GM21737 (cell line): ENCODE measurements around the gene NAV2.

Experiments used
- ATAC-seq: cut with Tn5 transposase; IDR thresholded peaks from one replicate; pipeline ENCODE4 v1.9.1; 2021; ENCODE audit warnings: mild to moderate bottlenecking, moderate library complexity; ENCODE audit not compliant: unreplicated experiment

NAV2 gene

GRCh38 chr11:19739872-19740271 lies 27.2 kb downstream of the NAV2 start:
- ATAC-seq, result no peak

GRCh38 chr11:19740586-19740985 lies 27.9 kb downstream of the NAV2 start:
- ATAC-seq, result no peak

GRCh38 chr11:19742588-19743292 lies 30.1 kb downstream of the NAV2 start:
- ATAC-seq, result no peak

GRCh38 chr11:19743622-19744021 lies 31.0 kb downstream of the NAV2 start:
- ATAC-seq, result no peak

GRCh38 chr11:19744130-19744529 lies 31.5 kb downstream of the NAV2 start:
- ATAC-seq, result no peak

- ATAC-seq, result no peak
Observed at GRCh38 chr11:19746086-19746485, 33.4 kb downstream of the NAV2 start.

GRCh38 chr11:19747634-19748033 lies 35.0 kb downstream of the NAV2 start:
- ATAC-seq, result no peak

- ATAC-seq, result no peak
Observed at GRCh38 chr11:19751055-19751454, 38.4 kb downstream of the NAV2 start.

GRCh38 chr11:19753451-19754106 lies 40.9 kb downstream of the NAV2 start:
- ATAC-seq, result no peak

GRCh38 chr11:19756675-19757475 lies 44.2 kb downstream of the NAV2 start:
- ATAC-seq, result no peak

- ATAC-seq, result no peak
Observed at GRCh38 chr11:19759389-19759788, 46.8 kb downstream of the NAV2 start.

GRCh38 chr11:19762266-19762665 lies 49.6 kb downstream of the NAV2 start:
- ATAC-seq, result no peak

- no peak for ATAC-seq
Observed at GRCh38 chr11:19763330-19763729, 50.7 kb downstream of the NAV2 start.

GRCh38 chr11:19766206-19766605 lies 53.6 kb downstream of the NAV2 start:
- no peak for ATAC-seq

GRCh38 chr11:19766810-19767209 lies 54.2 kb downstream of the NAV2 start:
- no peak for ATAC-seq

- no peak for ATAC-seq
Observed at GRCh38 chr11:19767627-19768151, 55.1 kb downstream of the NAV2 start.

- no peak for ATAC-seq
Observed at GRCh38 chr11:19768197-19768596, 55.6 kb downstream of the NAV2 start.

- ATAC-seq, result no peak
Observed at GRCh38 chr11:19768815-19769214, 56.2 kb downstream of the NAV2 start.

- no peak for ATAC-seq
Observed at GRCh38 chr11:19769820-19770219, 57.2 kb downstream of the NAV2 start.

- no peak for ATAC-seq
Observed at GRCh38 chr11:19770277-19770676, 57.6 kb downstream of the NAV2 start.

- ATAC-seq, result no peak
Observed at GRCh38 chr11:19771463-19771862, 58.8 kb downstream of the NAV2 start.

GRCh38 chr11:19772480-19772879 lies 59.8 kb downstream of the NAV2 start:
- ATAC-seq, result no peak
